Measurements from ENCODE around the gene PRMT7. TPM values are rescaled to one million over a fixed set of nuclear protein-coding genes. Genes with fewer than 3 reads are reported as not detected.

PRMT7 gene
- total and polyA plus RNA-seq, 8 donors: 29.0 to 66.3 (median 52.6) TPM

DNA sequence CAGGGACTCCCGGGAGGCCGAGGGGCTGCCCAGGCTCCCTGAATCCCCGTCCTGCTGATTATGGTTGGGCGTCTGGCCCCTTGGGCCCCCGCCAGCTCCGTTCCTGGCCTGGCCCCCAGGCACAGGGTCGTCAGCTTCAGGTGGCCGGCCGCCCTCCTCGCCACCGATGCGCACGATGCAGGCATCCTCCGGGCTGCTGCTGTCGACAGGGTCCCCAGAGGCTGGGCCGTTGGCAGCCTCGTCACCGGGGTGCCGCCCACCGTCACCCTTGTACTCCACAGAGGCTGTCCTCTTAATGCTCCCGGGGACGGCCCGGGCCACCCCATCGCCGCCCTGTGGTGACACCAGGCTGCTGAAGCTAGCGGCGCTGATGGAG, 60.4 kb downstream of the PRMT7 start:
- TF ChIP-seq, protein P1, sequence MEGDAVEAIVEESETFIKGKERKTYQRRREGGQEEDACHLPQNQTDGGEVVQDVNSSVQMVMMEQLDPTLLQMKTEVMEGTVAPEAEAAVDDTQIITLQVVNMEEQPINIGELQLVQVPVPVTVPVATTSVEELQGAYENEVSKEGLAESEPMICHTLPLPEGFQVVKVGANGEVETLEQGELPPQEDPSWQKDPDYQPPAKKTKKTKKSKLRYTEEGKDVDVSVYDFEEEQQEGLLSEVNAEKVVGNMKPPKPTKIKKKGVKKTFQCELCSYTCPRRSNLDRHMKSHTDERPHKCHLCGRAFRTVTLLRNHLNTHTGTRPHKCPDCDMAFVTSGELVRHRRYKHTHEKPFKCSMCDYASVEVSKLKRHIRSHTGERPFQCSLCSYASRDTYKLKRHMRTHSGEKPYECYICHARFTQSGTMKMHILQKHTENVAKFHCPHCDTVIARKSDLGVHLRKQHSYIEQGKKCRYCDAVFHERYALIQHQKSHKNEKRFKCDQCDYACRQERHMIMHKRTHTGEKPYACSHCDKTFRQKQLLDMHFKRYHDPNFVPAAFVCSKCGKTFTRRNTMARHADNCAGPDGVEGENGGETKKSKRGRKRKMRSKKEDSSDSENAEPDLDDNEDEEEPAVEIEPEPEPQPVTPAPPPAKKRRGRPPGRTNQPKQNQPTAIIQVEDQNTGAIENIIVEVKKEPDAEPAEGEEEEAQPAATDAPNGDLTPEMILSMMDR (IDR thresholded peaks at IDR 0.05): no peak
- intact Hi-C loops (cut with DNase I): no loop called here
- H3K27ac ChIP-seq: no peak overlapping the region
- H3K9me3 ChIP-seq: no peaks in the 10 kb centered on the region
- H3K36me3 ChIP-seq: no peaks in the 10 kb centered on the region
- peaks cover 0 to 5% of the 10 kb centered on the region in 2 donors for H3K27me3 ChIP-seq
- no peak overlapping the region for H3K4me3 ChIP-seq
- DNase-seq: peak in 1 of 4 donors; percentile 76
- ATAC-seq: no peak
- peaks cover 0 to 19% of the 10 kb centered on the region in 2 donors for H3K4me1 ChIP-seq

DNA sequence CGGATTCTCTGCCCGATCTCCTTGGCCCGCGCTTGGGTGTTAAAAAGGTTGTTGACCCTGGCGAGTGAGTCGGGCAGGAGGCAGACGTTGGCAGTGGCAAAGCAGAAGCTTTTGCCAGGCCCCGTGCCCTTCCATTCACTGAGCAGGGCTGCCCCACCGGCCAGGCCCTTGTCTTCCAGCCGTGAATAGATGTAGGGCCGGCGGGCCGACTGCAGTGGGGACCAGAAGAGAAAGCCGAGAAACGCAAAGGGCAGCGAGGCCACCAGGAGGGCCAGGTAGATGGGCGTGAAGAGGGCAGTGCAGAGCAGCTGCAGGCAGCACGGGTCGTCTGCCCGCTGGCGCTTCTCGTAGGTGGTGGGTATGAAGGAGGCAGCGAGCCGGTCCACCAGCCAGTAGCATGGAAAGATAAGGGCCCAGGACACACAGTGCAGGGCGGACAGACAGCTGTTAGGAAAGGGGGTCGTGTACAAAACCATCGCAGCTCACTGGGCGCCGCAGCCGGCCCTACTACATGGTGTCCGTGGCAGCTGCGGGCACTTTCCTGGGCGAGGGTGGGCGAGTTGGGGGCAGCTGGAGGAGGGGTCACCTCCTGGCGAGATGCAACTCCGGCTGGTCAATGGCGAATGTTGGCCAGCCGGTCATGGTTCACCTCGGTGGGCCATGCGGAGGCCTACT, 61.0 kb downstream of the PRMT7 start:
- TF ChIP-seq, protein P1 (IDR thresholded peaks at IDR 0.05): no peak
- peak in 1 of 4 donors; percentile 80 for DNase-seq

DNA sequence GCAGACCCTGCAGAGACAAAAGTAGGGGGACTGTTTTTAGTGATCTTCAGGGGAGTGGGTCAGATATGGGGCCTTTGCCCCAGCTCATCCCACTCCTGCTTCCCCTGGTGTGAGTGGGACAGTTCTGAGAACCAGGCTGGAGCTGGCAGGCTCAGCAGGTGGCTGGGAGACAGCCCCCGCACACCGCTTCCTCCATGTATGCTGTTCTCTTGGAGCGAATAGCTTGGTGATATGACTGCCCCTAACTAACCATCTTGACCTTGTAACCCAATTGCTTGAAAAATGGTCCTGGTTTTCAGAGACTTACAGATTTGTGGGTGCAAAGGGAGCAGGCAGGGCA, 61.5 kb downstream of the PRMT7 start:
- intact Hi-C loops (cut with DNase I): no loop called here
- TF ChIP-seq, protein P1 (IDR thresholded peaks at IDR 0.05): no peak

More for the DNA sequence above, 61.0 kb downstream of the PRMT7 start:
- Histone ChIP-seq H3K4me1 (peaks cover 0 to 19% of the 10 kb centered on the region in 2 donors), H3K36me3 (no peaks in the 10 kb centered on the region), H3K9me3 (no peaks in the 10 kb centered on the region), H3K4me3 (no peak overlapping the region), H3K27ac (no peak overlapping the region), H3K27me3 (no peaks in the 10 kb centered on the region)
- no peak for ATAC-seq
- intact Hi-C loops (cut with DNase I): no loop called here

DNA sequence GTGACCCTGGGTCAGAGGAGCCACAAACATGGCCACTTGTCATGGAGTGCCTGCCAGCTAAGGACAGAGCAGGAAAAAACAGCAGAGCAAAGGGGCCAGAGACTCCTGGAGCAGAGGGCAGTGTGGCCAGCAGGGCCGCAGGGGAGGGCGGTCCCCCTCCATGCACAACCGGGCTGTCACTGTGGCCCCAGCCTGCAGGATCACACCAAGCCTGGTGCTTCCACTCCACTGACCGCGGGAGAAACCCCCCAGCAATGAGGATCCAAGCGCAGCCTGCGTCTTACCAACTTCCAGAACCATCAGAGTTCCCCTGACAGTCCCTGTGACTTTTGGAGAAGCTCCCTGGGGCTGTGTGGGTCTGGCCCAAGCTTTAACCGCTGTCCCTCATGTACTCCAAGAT, 62.0 kb downstream of the PRMT7 start:
- Histone ChIP-seq H3K27ac (no peak overlapping the region), H3K36me3 (no peaks in the 10 kb centered on the region), H3K27me3 (no peaks in the 10 kb centered on the region), H3K9me3 (no peaks in the 10 kb centered on the region), H3K4me3 (no peak overlapping the region), H3K4me1 (peaks cover 0 to 19% of the 10 kb centered on the region in 2 donors)
- peak in 1 of 4 donors; percentile 40 for DNase-seq
- intact Hi-C loops (cut with DNase I): no loop called here
- TF ChIP-seq, protein P1 (IDR thresholded peaks at IDR 0.05): no peak
- ATAC-seq: no peak

More for the DNA sequence above, 61.5 kb downstream of the PRMT7 start:
- Histone ChIP-seq H3K4me3 (no peak overlapping the region), H3K9me3 (no peaks in the 10 kb centered on the region), H3K4me1 (peaks cover 0 to 19% of the 10 kb centered on the region in 2 donors), H3K27ac (no peak overlapping the region), H3K36me3 (no peaks in the 10 kb centered on the region), H3K27me3 (no peaks in the 10 kb centered on the region)
- no peak for DNase-seq
- no peak for ATAC-seq

DNA sequence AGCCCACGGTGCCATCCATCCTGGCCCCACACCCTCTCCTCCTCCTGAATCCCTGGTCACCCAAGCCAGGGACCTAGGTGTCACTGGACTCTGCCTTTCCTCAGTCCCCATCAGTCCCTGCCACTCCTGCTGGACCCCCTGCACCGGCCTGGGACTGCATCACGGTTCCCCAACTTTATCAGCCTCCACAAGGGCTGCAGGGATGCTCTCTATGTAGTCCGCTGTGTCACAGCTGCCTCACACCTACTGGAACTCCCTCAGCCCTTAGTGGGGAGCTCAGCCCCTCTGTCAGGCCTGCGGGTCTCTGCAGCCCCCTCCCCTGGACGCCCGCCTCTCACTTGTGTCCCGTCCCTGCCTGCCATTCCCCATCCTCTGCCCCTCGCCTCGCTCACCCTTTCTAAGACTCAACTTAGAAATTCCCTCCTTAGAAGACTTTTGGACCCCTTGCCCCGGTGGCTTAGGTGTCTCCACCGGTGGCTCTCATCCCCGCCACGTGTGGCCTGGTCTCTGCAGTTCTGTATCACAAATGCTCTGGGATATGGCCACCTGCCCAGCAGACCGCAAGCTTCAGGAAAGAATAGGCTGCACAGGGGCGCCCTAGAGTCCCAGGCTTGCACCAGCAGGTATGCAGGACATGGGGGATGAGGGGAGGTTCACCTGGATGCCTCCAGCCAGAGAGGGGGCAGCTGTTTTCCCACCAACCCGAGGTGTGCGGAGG, 62.9 kb downstream of the PRMT7 start:
- TF ChIP-seq, protein P1 (IDR thresholded peaks at IDR 0.05): no peak
- no peaks in the 10 kb centered on the region for H3K9me3 ChIP-seq
- H3K4me1 ChIP-seq: peaks cover 0 to 19% of the 10 kb centered on the region in 2 donors
- no peaks in the 10 kb centered on the region for H3K27me3 ChIP-seq
- no peaks in the 10 kb centered on the region for H3K36me3 ChIP-seq
- intact Hi-C loops (cut with DNase I): no loop called here
- no peak overlapping the region for H3K4me3 ChIP-seq
- H3K27ac ChIP-seq: no peak overlapping the region
- no peak for ATAC-seq
- DNase-seq: peak in 1 of 4 donors; percentile 58
